ENCODE measurements around the gene YIF1B. TPM values are rescaled to one million over a fixed set of nuclear protein-coding genes. Genes with fewer than 3 reads are reported as not detected.
A peak's percentile ranks its signal among the peaks of the same experiment; 100 is the strongest.

YIF1B gene
- total and polyA plus RNA-seq, 2 donors from 2014 or later, result 30.3 to 62.7 TPM

DNA sequence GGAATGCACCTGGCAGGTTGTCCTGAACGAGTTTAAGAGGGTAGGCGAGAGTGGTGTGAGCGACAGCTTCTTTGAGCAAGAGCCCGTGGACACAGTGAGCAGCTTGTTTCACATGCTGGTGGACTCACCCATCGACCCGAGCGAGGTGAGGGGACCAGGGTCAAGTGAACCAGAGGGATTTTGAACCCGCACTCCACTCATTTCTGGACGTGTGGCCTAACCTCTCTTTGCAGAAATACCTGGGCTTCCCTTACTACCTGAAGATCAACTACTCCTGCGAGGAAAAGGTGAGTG lies 21.6 kb upstream of the YIF1B start:
- H3K36me3 ChIP-seq (ENCODE audit: control insufficient read depth in 2 of 3, insufficient read depth in 3 of 3, low read length in 3 of 3), result no peaks in the 10 kb centered on the region
- FAIRE-seq (no peak), DNase-seq (no peak)
- H3K27ac ChIP-seq (ENCODE audit: low read depth in 2 of 2, low read length in 2 of 2), result peak overlapping the region in 1 of 2 donors; percentile 60
- TF ChIP-seq, protein P1, sequence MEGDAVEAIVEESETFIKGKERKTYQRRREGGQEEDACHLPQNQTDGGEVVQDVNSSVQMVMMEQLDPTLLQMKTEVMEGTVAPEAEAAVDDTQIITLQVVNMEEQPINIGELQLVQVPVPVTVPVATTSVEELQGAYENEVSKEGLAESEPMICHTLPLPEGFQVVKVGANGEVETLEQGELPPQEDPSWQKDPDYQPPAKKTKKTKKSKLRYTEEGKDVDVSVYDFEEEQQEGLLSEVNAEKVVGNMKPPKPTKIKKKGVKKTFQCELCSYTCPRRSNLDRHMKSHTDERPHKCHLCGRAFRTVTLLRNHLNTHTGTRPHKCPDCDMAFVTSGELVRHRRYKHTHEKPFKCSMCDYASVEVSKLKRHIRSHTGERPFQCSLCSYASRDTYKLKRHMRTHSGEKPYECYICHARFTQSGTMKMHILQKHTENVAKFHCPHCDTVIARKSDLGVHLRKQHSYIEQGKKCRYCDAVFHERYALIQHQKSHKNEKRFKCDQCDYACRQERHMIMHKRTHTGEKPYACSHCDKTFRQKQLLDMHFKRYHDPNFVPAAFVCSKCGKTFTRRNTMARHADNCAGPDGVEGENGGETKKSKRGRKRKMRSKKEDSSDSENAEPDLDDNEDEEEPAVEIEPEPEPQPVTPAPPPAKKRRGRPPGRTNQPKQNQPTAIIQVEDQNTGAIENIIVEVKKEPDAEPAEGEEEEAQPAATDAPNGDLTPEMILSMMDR (IDR thresholded peaks at IDR 0.05; ENCODE audit: borderline replicate concordance, extremely low read depth, insufficient read depth), result no peak
- intact Hi-C loops (cut with DNase I), result no loop called here
- H3K4me1 ChIP-seq (ENCODE audit: control insufficient read depth in 2 of 3, insufficient read depth in 2 of 3, low read depth in 1 of 3, low read length in 3 of 3), result peaks cover 0 to 5% (median 0%) of the 10 kb centered on the region in 3 donors
- peak overlapping the region; percentile 54 to 91 (median 90) for H3K4me3 ChIP-seq (ENCODE audit: low read length in 3 of 3)
- peak overlapping the region in 1 of 3 donors; percentile 61 for H3K9ac ChIP-seq (ENCODE audit: low read length in 3 of 3)
- no peaks in the 10 kb centered on the region for H3K9me3 ChIP-seq (ENCODE audit: control insufficient read depth in 2 of 3, insufficient read depth in 1 of 3, low read length in 3 of 3)
- no peaks in the 10 kb centered on the region for H3K27me3 ChIP-seq (ENCODE audit: control insufficient read depth, insufficient read depth, low read length)

GRCh38 chr19:38336638-38337359 lies 21.1 kb upstream of the YIF1B start:
- H3K9me3 ChIP-seq (ENCODE audit: control insufficient read depth in 2 of 3, insufficient read depth in 1 of 3, low read length in 3 of 3), result no peaks in the 10 kb centered on the region
- H3K4me3 ChIP-seq (ENCODE audit: low read length in 3 of 3), result peak overlapping the region; percentile 90 to 94 (median 91)
- H3K9ac ChIP-seq (ENCODE audit: low read length in 3 of 3), result peak overlapping the region in 2 of 3 donors; percentile 77 to 86
- TF ChIP-seq, protein P1 (IDR thresholded peaks at IDR 0.05; ENCODE audit: borderline replicate concordance, extremely low read depth, insufficient read depth), result no peak
- intact Hi-C loops (cut with DNase I), result no loop called here
- DNase-seq (peak; percentile 96 to 98 (median 98)), FAIRE-seq (peak; percentile 76)
- H3K27ac ChIP-seq (ENCODE audit: low read depth in 2 of 2, low read length in 2 of 2), result peak overlapping the region; percentile 96 to 100
- H3K36me3 ChIP-seq (ENCODE audit: control insufficient read depth in 2 of 3, insufficient read depth in 3 of 3, low read length in 3 of 3), result no peaks in the 10 kb centered on the region
- H3K27me3 ChIP-seq (ENCODE audit: control insufficient read depth, insufficient read depth, low read length), result no peaks in the 10 kb centered on the region
- H3K4me1 ChIP-seq (ENCODE audit: control insufficient read depth in 2 of 3, insufficient read depth in 2 of 3, low read depth in 1 of 3, low read length in 3 of 3), result peaks cover 0 to 5% (median 0%) of the 10 kb centered on the region in 3 donors

- Histone ChIP-seq H3K9ac (ENCODE audit: low read length in 3 of 3) (peak overlapping the region; percentile 80 to 86 (median 80)), H3K36me3 (ENCODE audit: control insufficient read depth in 2 of 3, insufficient read depth in 3 of 3, low read length in 3 of 3) (no peaks in the 10 kb centered on the region), H3K9me3 (ENCODE audit: control insufficient read depth in 2 of 3, insufficient read depth in 1 of 3, low read length in 3 of 3) (no peaks in the 10 kb centered on the region), H3K27me3 (ENCODE audit: control insufficient read depth, insufficient read depth, low read length) (no peaks in the 10 kb centered on the region), H3K4me3 (ENCODE audit: low read length in 3 of 3) (peak overlapping the region; percentile 90 to 94 (median 91)), H3K4me1 (ENCODE audit: control insufficient read depth in 2 of 3, insufficient read depth in 2 of 3, low read depth in 1 of 3, low read length in 3 of 3) (peaks cover 0 to 5% (median 0%) of the 10 kb centered on the region in 3 donors), H3K27ac (ENCODE audit: low read depth in 2 of 2, low read length in 2 of 2) (peak overlapping the region; percentile 96 to 100)
- DNase-seq (peak; percentile 94 to 99 (median 96)), FAIRE-seq (peak; percentile 13)
- TF ChIP-seq, protein P1 (IDR thresholded peaks at IDR 0.05; ENCODE audit: borderline replicate concordance, extremely low read depth, insufficient read depth), result no peak
- intact Hi-C loops (cut with DNase I), result no loop called here
These were observed 20.3 kb upstream of the YIF1B start for GRCh38 chr19:38335949-38336637.

Measured in kidney (tissue), 14 donors.